DMS114 treated with DMSO at 0.1 percent for 48 hours (cell line): ENCODE data around the gene PFN4.
"Not testable (repeated sequence)": the region's sequence is repeated elsewhere in the genome, so short reads cannot be mapped to it uniquely, and the experiment has no call there.

Source experiments
- DNase-seq: peaks from one replicate; lab custom pipeline; 2025; ENCODE audit not compliant: unreplicated experiment; lab: John Stamatoyannopoulos, UW

Gene PFN4

GRCh38 chr2:24123195-24123921 lies at the start of gene PFN4, which contains the start of gene FAM228B:
Gene PFN4 (minus strand): TSS chr2:24123334. CDS start chr2:24122535, 799 bp downstream.
Gene FAM228B (plus strand): TSS chr2:24123469. CDS start chr2:24124362, 893 bp downstream.
- DNase-seq, result peak; percentile 73

GRCh38 chr2:24169023-24169422 lies 45.9 kb upstream of the PFN4 start:
- no peak for DNase-seq

GRCh38 chr2:24164416-24164973 lies 41.4 kb upstream of the PFN4 start:
- DNase-seq, result no peak

GRCh38 chr2:24163601-24164000 lies 40.5 kb upstream of the PFN4 start:
- DNase-seq, result no peak

- DNase-seq, result no peak
Measured at GRCh38 chr2:24163186-24163585, 40.1 kb upstream of the PFN4 start.

GRCh38 chr2:24162494-24162893 lies 39.4 kb upstream of the PFN4 start:
- no peak for DNase-seq

GRCh38 chr2:24160761-24161160 lies 37.6 kb upstream of the PFN4 start:
- no peak for DNase-seq

GRCh38 chr2:24159708-24160107 lies 36.6 kb upstream of the PFN4 start:
- no peak for DNase-seq

- DNase-seq, result no peak
Measured at GRCh38 chr2:24158131-24158530, 35.0 kb upstream of the PFN4 start.

GRCh38 chr2:24153478-24153877 lies 30.3 kb upstream of the PFN4 start:
- no peak for DNase-seq

- DNase-seq, result no peak
Measured at GRCh38 chr2:24152413-24153197, 29.5 kb upstream of the PFN4 start.

GRCh38 chr2:24147364-24147763 lies 24.2 kb upstream of the PFN4 start:
- no peak for DNase-seq

GRCh38 chr2:24140305-24140704 lies 17.2 kb upstream of the PFN4 start:
- DNase-seq, result not testable (repeated sequence)

GRCh38 chr2:24132543-24132942 lies 9.4 kb upstream of the PFN4 start:
- no peak for DNase-seq

GRCh38 chr2:24125956-24126355 lies 2.8 kb upstream of the PFN4 start:
- no peak for DNase-seq

GRCh38 chr2:24123922-24124580 lies 917 bp upstream of the PFN4 start:
- no peak for DNase-seq

- no peak for DNase-seq
Measured at GRCh38 chr2:24122366-24123194, 554 bp downstream of the PFN4 start.

- DNase-seq, result no peak
Measured at GRCh38 chr2:24121469-24121868, 1.7 kb downstream of the PFN4 start.

- no peak for DNase-seq
Measured at GRCh38 chr2:24121066-24121465, 2.1 kb downstream of the PFN4 start.

GRCh38 chr2:24117902-24118301 lies 5.2 kb downstream of the PFN4 start:
- DNase-seq, result no peak

GRCh38 chr2:24115057-24115456 lies 8.1 kb downstream of the PFN4 start:
- no peak for DNase-seq
